K562 (cell line): ENCODE results near the gene FBP1. TPM values are rescaled to one million over a fixed set of nuclear protein-coding genes. Genes with fewer than 3 reads are reported as not detected.

Experiments used
- CBX5 ChIP-seq: IDR thresholded peaks from 2 replicates; pipeline ENCODE4 v1.6.1; 2014; ENCODE audit warnings: low read depth, borderline replicate concordance
- CREBBP ChIP-seq: IDR thresholded peaks from one replicate; pipeline ENCODE4 v1.6.1; 2012; ENCODE audit warnings: low read depth, mild to moderate bottlenecking, control low read depth, inconsistent platforms, low read length
- MCM5 ChIP-seq: fragments of 450-650 bp; IDR thresholded peaks from 2 replicates; pipeline ENCODE4 v1.6.1; 2016; ENCODE audit warnings: low read depth
- NFE2L1 ChIP-seq: fragments of 450-650 bp; IDR thresholded peaks from 2 replicates; pipeline ENCODE4 v1.6.1; 2016; ENCODE audit warnings: missing genetic modification characterization, low read depth, mild to moderate bottlenecking, missing compliant biosample characterization, moderate library complexity, borderline replicate concordance
- OTX1 ChIP-seq: fragments of 450-650 bp; formaldehyde crosslinking; IDR thresholded peaks from 2 replicates; pipeline ENCODE4 v1.4.0; 2022; ENCODE audit warnings: mild to moderate bottlenecking
- TAF1 ChIP-seq: IDR thresholded peaks from 2 replicates; pipeline ENCODE4 v1.6.1; 2011; ENCODE audit warnings: mild to moderate bottlenecking, low read length, moderate library complexity; ENCODE audit not compliant: insufficient read depth, control insufficient read depth, severe bottlenecking; ENCODE audit errors: extremely low read depth
- ZNF780A ChIP-seq: fragments of 250-450 bp; sonication (Bioruptor Pico); IDR thresholded peaks from 2 replicates; pipeline ENCODE4 v1.5.0; 2021; ENCODE audit warnings: mild to moderate bottlenecking
- polyA plus RNA-seq, 8 experiments: library from polyadenylated mRNA; depleted of rRNA in 4 of 8; stranded (reverse) in 5 of 8; unstranded in 3 of 8; fragments of >200 nt; fragmentation: Nextera tagmentation in 2 of 8; fragmentation: Illumina TruSeq in 1 of 8; extraction: Ambion mirVana in 2 of 8; extraction: Trizol in 1 of 8; gene quantifications; 2 replicates each; pipeline versions ENCODE4 v1.2.1 to v1.2.3, GENCODE V29; 2011 to 2014; ENCODE audit warnings: inconsistent platforms in 1 of 8, missing spikeins in 1 of 8
- total RNA-seq, 7 experiments: library from RNA; depleted of rRNA in 6 of 7; stranded (reverse); fragments of >200 nt in 6 of 7; fragmentation: Illumina TruSeq in 2 of 7; extraction: Trizol in 2 of 7; gene quantifications; 2 replicates each; pipeline versions ENCODE4 v1.2.1 to v1.2.3, GENCODE V29; 2011 to 2021; ENCODE audit warnings: low replicate concordance in 1 of 7
- TF ChIP-seq, protein P1 (sequence below), 2 experiments: fragments of 450-650 bp; formaldehyde crosslinking in 1 of 2; IDR thresholded peaks; 2 replicates each; pipeline versions ENCODE4 v1.4.0 to v1.6.1; 2014 to 2020; ENCODE audit warnings: mild to moderate bottlenecking in 2 of 2, borderline replicate concordance in 1 of 2, low read depth in 1 of 2
- TF ChIP-seq, protein P2 (sequence below): fragments of 250-450 bp; sonication (Bioruptor Pico); IDR thresholded peaks from 2 replicates; pipeline ENCODE4 v1.4.0; 2020

The FBP1 gene
- total and polyA plus RNA-seq, 9 of the 15 experiments (the other 6 are each of a cell fraction or from before 2014, with no cell fraction given): 0.24 TPM; not detected in 8

DNA sequence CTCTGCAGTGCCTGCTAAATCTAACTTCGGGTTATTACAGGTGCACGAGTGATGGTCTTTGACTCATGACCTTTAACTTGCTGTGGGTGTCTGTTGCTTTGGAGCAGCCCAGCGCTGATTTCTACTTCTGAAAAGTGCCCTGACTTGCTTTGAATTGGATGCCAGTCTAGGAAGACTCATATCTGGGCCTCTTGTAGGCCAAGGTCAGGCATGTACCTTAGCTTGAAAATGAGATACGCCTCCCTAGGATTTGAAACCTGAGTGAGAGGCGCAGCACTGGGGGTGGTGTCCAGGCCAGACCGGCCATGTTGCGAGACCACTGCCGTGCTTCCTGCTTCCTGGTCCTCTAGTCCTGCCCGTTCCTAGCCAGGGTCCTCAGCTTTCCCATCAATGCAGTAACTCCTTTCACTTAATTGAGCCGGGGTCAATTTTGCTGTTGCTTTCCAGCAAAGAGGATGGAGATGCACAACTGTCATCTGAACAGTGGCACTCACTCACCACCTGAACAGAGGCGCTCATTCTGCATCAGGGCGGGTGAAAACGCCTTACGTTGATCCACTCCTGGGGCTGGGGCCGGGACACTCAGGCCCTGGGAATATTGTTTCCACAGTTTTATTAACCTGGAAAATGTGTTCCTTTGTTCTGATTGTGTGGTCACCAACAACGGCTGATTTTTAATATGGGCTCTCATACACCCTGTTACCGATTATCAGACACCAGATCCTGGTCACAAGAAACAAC, 70.2 kb downstream of the FBP1 start (continued):
- TF ChIP-seq, protein P1, sequence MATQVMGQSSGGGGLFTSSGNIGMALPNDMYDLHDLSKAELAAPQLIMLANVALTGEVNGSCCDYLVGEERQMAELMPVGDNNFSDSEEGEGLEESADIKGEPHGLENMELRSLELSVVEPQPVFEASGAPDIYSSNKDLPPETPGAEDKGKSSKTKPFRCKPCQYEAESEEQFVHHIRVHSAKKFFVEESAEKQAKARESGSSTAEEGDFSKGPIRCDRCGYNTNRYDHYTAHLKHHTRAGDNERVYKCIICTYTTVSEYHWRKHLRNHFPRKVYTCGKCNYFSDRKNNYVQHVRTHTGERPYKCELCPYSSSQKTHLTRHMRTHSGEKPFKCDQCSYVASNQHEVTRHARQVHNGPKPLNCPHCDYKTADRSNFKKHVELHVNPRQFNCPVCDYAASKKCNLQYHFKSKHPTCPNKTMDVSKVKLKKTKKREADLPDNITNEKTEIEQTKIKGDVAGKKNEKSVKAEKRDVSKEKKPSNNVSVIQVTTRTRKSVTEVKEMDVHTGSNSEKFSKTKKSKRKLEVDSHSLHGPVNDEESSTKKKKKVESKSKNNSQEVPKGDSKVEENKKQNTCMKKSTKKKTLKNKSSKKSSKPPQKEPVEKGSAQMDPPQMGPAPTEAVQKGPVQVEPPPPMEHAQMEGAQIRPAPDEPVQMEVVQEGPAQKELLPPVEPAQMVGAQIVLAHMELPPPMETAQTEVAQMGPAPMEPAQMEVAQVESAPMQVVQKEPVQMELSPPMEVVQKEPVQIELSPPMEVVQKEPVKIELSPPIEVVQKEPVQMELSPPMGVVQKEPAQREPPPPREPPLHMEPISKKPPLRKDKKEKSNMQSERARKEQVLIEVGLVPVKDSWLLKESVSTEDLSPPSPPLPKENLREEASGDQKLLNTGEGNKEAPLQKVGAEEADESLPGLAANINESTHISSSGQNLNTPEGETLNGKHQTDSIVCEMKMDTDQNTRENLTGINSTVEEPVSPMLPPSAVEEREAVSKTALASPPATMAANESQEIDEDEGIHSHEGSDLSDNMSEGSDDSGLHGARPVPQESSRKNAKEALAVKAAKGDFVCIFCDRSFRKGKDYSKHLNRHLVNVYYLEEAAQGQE (IDR thresholded peaks at IDR 0.05; ENCODE audit: borderline replicate concordance): no peak
- TF ChIP-seq, protein P1 (CRISPR knock-in tag; IDR thresholded peaks at IDR 0.05; ENCODE audit: low read depth): no peak
- TF ChIP-seq, protein P2, sequence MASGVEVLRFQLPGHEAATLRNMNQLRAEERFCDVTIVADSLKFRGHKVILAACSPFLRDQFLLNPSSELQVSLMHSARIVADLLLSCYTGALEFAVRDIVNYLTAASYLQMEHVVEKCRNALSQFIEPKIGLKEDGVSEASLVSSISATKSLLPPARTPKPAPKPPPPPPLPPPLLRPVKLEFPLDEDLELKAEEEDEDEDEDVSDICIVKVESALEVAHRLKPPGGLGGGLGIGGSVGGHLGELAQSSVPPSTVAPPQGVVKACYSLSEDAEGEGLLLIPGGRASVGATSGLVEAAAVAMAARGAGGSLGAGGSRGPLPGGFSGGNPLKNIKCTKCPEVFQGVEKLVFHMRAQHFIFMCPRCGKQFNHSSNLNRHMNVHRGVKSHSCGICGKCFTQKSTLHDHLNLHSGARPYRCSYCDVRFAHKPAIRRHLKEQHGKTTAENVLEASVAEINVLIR (CRISPR knock-in tag): no peak
- no peak for TF ChIP-seq CREBBP
- TF ChIP-seq MCM5: no peak
- no peak for TF ChIP-seq ZNF780A (CRISPR knock-in tag)
- no peak for TF ChIP-seq NFE2L1 (tag)
- TF ChIP-seq TAF1: no peak
- TF ChIP-seq OTX1 (CRISPR knock-in tag): no peak
- TF ChIP-seq CBX5: no peak
